Naive thymus-derived CD4-positive, alpha-beta T cell (primary cell): Measurements from ENCODE around the gene RFFL. TPM values are rescaled to one million over a fixed set of nuclear protein-coding genes. Genes with fewer than 3 reads are reported as not detected.
A peak's percentile ranks its signal among the peaks of the same experiment; 100 is the strongest.
"Not testable (repeated sequence)": the region's sequence is repeated elsewhere in the genome, so short reads cannot be mapped to it uniquely, and the experiment has no call there.

Experiments
- ATAC-seq: fragments of 150-1000 bp; cut with Tn5 transposase; 2 replicates; pipeline ENCODE4 v1.10.0; 2021; ENCODE audit warnings: mild to moderate bottlenecking, moderate library complexity
- CTCF ChIA-PET: fragments of 350-600 bp; sonication (Branson Sonifier 250); formaldehyde crosslinking; loops from one replicate; lab custom pipeline; 2021; ENCODE audit warnings: antibody characterized with exemption; lab: Charles Lee
- POLR2A ChIA-PET: fragments of 350-600 bp; sonication (Branson Sonifier 250); formaldehyde crosslinking; loops from one replicate; lab custom pipeline; 2021; ENCODE audit warnings: antibody characterized with exemption, inconsistent platforms; lab: Charles Lee
- DNase-seq, 9 donors: peaks; one replicate each; pipeline versions ENCODE4 v3.0.0 to v3.0.0-alpha.2; 2020 to 2022; ENCODE audit warnings: mixed read lengths in 1 of 9
- H3K27ac ChIP-seq: one replicate; pipeline ENCODE4 v1.7.0; 2013; ENCODE audit warnings: mild to moderate bottlenecking, low read depth, low read length, moderate library complexity
- H3K27me3 ChIP-seq, 2 donors: one replicate each; pipeline ENCODE4 v1.7.0; 2013; ENCODE audit warnings: low read length in 2 of 2, mild to moderate bottlenecking in 2 of 2, moderate library complexity in 2 of 2; ENCODE audit not compliant: control insufficient read depth in 2 of 2, insufficient read depth in 2 of 2
- H3K36me3 ChIP-seq, 3 experiments: 1 replicate in 2 of 3; 2 replicates in 1 of 3; pipeline ENCODE4 v1.7.0; 2013; ENCODE audit warnings: low read length in 3 of 3, mild to moderate bottlenecking in 3 of 3, moderate library complexity in 1 of 3; ENCODE audit not compliant: insufficient read depth in 3 of 3, control insufficient read depth in 2 of 3
- H3K4me1 ChIP-seq, 2 donors: one replicate each; pipeline ENCODE4 v1.7.0; 2013; ENCODE audit warnings: low read length in 2 of 2, mild to moderate bottlenecking in 2 of 2, moderate library complexity in 1 of 2; ENCODE audit not compliant: control insufficient read depth in 2 of 2, insufficient read depth in 2 of 2
- H3K4me3 ChIP-seq: 2 replicates; pipeline ENCODE4 v1.7.0; 2013; ENCODE audit warnings: mild to moderate bottlenecking, low read length
- H3K9me3 ChIP-seq, 3 experiments: 1 replicate in 2 of 3; 2 replicates in 1 of 3; pipeline ENCODE4 v1.7.0; 2013; ENCODE audit warnings: low read length in 3 of 3; ENCODE audit not compliant: control insufficient read depth in 2 of 3
- H3K27ac Mint-ChIP-seq, 9 donors: one replicate each; pipeline ENCODE4 v1.8.0; 2020 to 2022; ENCODE audit warnings: mixed read lengths in 9 of 9, mild to moderate bottlenecking in 8 of 9, moderate library complexity in 5 of 9, inconsistent platforms in 2 of 9
- H3K27me3 Mint-ChIP-seq, 5 donors: one replicate each; pipeline ENCODE4 v1.8.0; 2021 to 2022; ENCODE audit warnings: mixed read lengths in 5 of 5, mild to moderate bottlenecking in 1 of 5
- H3K36me3 Mint-ChIP-seq, 5 donors: one replicate each; pipeline ENCODE4 v1.8.0; 2020 to 2022; ENCODE audit warnings: mixed read lengths in 5 of 5, mild to moderate bottlenecking in 3 of 5, inconsistent platforms in 1 of 5
- H3K4me1 Mint-ChIP-seq, 7 donors: one replicate each; pipeline ENCODE4 v1.8.0; 2020 to 2022; ENCODE audit warnings: mixed read lengths in 7 of 7, mild to moderate bottlenecking in 3 of 7, inconsistent platforms in 1 of 7
- H3K4me3 Mint-ChIP-seq, 10 donors: one replicate each; pipeline ENCODE4 v1.8.0; 2020 to 2022; ENCODE audit warnings: mild to moderate bottlenecking in 10 of 10, mixed read lengths in 10 of 10, moderate library complexity in 6 of 10, inconsistent platforms in 2 of 10
- H3K9me3 Mint-ChIP-seq, 11 donors: one replicate each; pipeline ENCODE4 v1.8.0; 2020 to 2022; ENCODE audit warnings: mixed read lengths in 11 of 11, mild to moderate bottlenecking in 4 of 11, inconsistent platforms in 1 of 11, moderate library complexity in 1 of 11
- intact Hi-C, 2 donors: fragments of 100-400 bp; cut with micrococcal nuclease; formaldehyde crosslinking; loops; one replicate each; pipeline ENCODE4 v1.15.1; 2023
- polyA plus RNA-seq, 2 donors: library from polyadenylated mRNA; unstranded; fragments of 300-500 nt; fragmentation: Illumina TruSeq; gene quantifications; one replicate each; pipeline ENCODE4 v1.2.3, GENCODE V29; 2021
- total RNA-seq, 6 experiments: library from RNA in 5 of 6; stranded (reverse) in 5 of 6; gene quantifications; 1 replicate in 5 of 6; 2 replicates in 1 of 6; pipeline ENCODE4 v1.2.3 and lab custom pipeline; 2021 to 2026

RFFL gene
- total and polyA plus RNA-seq, 7 experiments from 2014 or later, result 36.4 to 74.7 (median 47.1) TPM

DNA sequence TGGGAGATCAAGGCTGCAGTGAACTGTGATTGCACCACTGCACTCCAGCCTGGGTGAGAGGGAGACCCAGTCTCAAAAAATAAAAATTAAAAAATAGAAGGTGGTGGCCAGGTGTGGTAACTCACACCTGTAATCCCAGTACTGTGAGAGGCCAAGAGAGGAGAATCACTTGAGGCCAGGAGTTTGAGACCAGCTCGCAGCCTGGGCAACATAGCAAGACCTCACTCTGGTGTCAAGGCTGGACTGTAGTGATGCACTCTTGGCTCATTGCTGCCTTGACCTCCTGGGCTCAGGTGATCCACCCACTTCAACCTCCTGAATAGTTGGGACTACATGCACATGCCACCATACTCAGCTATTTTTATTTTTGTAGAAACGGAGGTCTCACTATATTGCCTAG is 13.3 kb downstream of the RFFL start:
- H3K9me3 ChIP-seq, result no peaks in the 10 kb centered on the region
- peak overlapping the region; percentile 58 for H3K27ac ChIP-seq
- intact Hi-C loops, result no loop called here
- Mint-ChIP-seq H3K36me3 (peaks cover 0 to 35% (median 7%) of the 10 kb centered on the region in 5 donors), H3K9me3 (peaks cover 0 to 9% (median 0%) of the 10 kb centered on the region in 11 donors), H3K4me3 (peak overlapping the region in 7 of 10 donors; percentile 27 to 81 (median 68)), H3K27ac (peak overlapping the region; percentile 21 to 99 (median 94)), H3K27me3 (no peaks in the 10 kb centered on the region), H3K4me1 (peaks cover 69 to 86% (median 78%) of the 10 kb centered on the region in 7 donors)
- peaks cover 78 to 84% of the 10 kb centered on the region in 2 donors for H3K4me1 ChIP-seq
- no peak overlapping the region for H3K4me3 ChIP-seq
- ATAC-seq, result no peak
- POLR2A ChIA-PET, result interaction anchor here (0.6 to 10.3 kb wide), 13 partner anchors 13 to 437 kb away, joined by 3 to 132 read pairs (median 4); partner anchors contain the start of genes RFFL and SLFN5
- DNase-seq, result no peak
- H3K27me3 ChIP-seq, result no peaks in the 10 kb centered on the region
- no peaks in the 10 kb centered on the region for H3K36me3 ChIP-seq
- CTCF ChIA-PET, result interaction anchor here (2.4 kb wide), 1 partner anchor 14 kb away, joined by 7 read pairs; the partner anchor contains the start of gene RFFL

- no peak for DNase-seq
- Histone ChIP-seq H3K4me3 (peak overlapping the region; percentile 33), H3K4me1 (peaks cover 88 to 90% of the 10 kb centered on the region in 2 donors), H3K27me3 (no peaks in the 10 kb centered on the region), H3K27ac (peak overlapping the region; percentile 58), H3K36me3 (no peaks in the 10 kb centered on the region), H3K9me3 (no peaks in the 10 kb centered on the region)
- intact Hi-C loops, result no loop called here
- ChIA-PET POLR2A (interaction anchor here (1.2 to 10.3 kb wide), 9 partner anchors 10 to 39 kb away, joined by 3 to 132 read pairs (median 6); partner anchors contain the start of gene RFFL), CTCF (interaction anchor here (0.7 to 2.4 kb wide), 3 partner anchors 12 to 15 kb away, joined by 3 to 7 read pairs (median 3); partner anchors contain the start of gene RFFL)
- Mint-ChIP-seq H3K27ac (peak overlapping the region; percentile 58 to 99 (median 94)), H3K4me3 (peak overlapping the region; percentile 49 to 82 (median 73)), H3K9me3 (peaks cover 0 to 9% (median 0%) of the 10 kb centered on the region in 11 donors), H3K36me3 (peaks cover under 1 to 32% (median 7%) of the 10 kb centered on the region in 5 donors), H3K4me1 (peaks cover 66 to 87% (median 80%) of the 10 kb centered on the region in 7 donors), H3K27me3 (no peaks in the 10 kb centered on the region)
- no peak for ATAC-seq
Observed at GRCh38 chr17:35048685-35049379, 14.7 kb downstream of the RFFL start.

DNA sequence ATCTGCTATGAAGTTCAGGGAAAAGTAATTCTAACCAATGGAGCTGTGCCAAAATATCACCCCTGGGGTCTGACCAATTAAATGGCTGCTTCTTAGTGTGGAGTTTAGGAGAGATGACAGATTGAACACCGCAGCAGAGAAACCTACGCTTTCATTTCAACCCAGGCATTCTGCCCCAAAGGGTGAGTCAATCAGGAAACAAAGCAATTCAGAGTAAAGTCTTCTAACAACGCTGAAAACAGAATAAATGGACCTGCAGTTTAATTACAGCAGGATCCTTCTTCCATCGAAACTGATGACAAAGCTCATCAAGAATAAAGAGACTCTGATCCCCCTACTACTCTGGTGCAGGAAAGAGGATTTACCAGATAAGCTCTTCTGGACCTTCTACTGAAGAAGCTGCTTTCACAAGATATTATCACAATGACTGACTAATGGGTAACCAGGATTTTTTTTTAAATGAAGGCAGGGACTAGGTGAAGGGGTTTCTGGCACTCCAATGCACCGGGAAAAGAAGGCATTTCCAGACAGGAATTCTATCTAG is 16.7 kb downstream of the RFFL start:
- intact Hi-C loops, result loop anchor here (1.0 to 2.0 kb wide), 6 partner anchors 9 to 66 kb away; partner anchors contain the start of genes RFFL (in 2 of the 2) and LIG3 (in 1 of the 2)
- Histone ChIP-seq H3K4me3 (peak overlapping the region; percentile 45), H3K4me1 (peaks cover 79 to 81% of the 10 kb centered on the region in 2 donors), H3K27ac (peak overlapping the region; percentile 69), H3K36me3 (no peaks in the 10 kb centered on the region), H3K27me3 (no peaks in the 10 kb centered on the region), H3K9me3 (no peaks in the 10 kb centered on the region)
- DNase-seq (peak in 8 of 9 donors; percentile 54 to 82 (median 70)), ATAC-seq (peak; percentile 77)
- Mint-ChIP-seq H3K27ac (peak overlapping the region; percentile 85 to 97 (median 93)), H3K4me3 (peak overlapping the region; percentile 71 to 92 (median 84)), H3K27me3 (no peaks in the 10 kb centered on the region), H3K4me1 (peaks cover 52 to 84% (median 74%) of the 10 kb centered on the region in 7 donors), H3K9me3 (no peaks in the 10 kb centered on the region), H3K36me3 (peaks cover 0 to 20% (median 7%) of the 10 kb centered on the region in 5 donors)
- POLR2A ChIA-PET, result interaction anchor here (0.6 to 10.3 kb wide), 17 partner anchors 9 to 412 kb away, joined by 3 to 132 read pairs (median 4); partner anchors contain the start of genes CCT6B, RAD51D, RFFL and ZNF830
- CTCF ChIA-PET, result interaction anchor here (0.6 to 2.1 kb wide), 4 partner anchors 17 to 33 kb away, joined by 3 to 19 read pairs (median 3); partner anchors contain the start of gene RFFL

- Mint-ChIP-seq H3K27me3 (no peaks in the 10 kb centered on the region), H3K4me3 (peak overlapping the region; percentile 71 to 92 (median 84)), H3K9me3 (no peaks in the 10 kb centered on the region), H3K36me3 (peaks cover under 1 to 18% (median 7%) of the 10 kb centered on the region in 5 donors), H3K4me1 (peaks cover 47 to 83% (median 69%) of the 10 kb centered on the region in 7 donors), H3K27ac (peak overlapping the region; percentile 85 to 97 (median 93))
- ATAC-seq, result no peak
- H3K36me3 ChIP-seq, result no peaks in the 10 kb centered on the region
- no peaks in the 10 kb centered on the region for H3K27me3 ChIP-seq
- no peak for DNase-seq
- H3K4me3 ChIP-seq, result peak overlapping the region; percentile 45
- peaks cover 74 to 75% of the 10 kb centered on the region in 2 donors for H3K4me1 ChIP-seq
- H3K27ac ChIP-seq, result peak overlapping the region; percentile 69
- POLR2A ChIA-PET, result interaction anchor here (0.8 to 10.3 kb wide), 16 partner anchors 9 to 85 kb away, joined by 3 to 132 read pairs (median 4); partner anchors contain the start of genes CCT6B, RAD51D, RFFL and ZNF830
- CTCF ChIA-PET, result interaction anchor here (0.6 to 2.1 kb wide), 3 partner anchors 18 to 33 kb away, joined by 3 to 19 read pairs (median 3); partner anchors contain the start of gene RFFL
- H3K9me3 ChIP-seq, result no peaks in the 10 kb centered on the region
- intact Hi-C loops, result loop anchor here (1.0 to 2.0 kb wide), 6 partner anchors 8 to 65 kb away; partner anchors contain the start of genes RFFL (in 2 of the 2) and LIG3 (in 1 of the 2)
Observed at GRCh38 chr17:35046245-35046644, 17.3 kb downstream of the RFFL start.

DNA sequence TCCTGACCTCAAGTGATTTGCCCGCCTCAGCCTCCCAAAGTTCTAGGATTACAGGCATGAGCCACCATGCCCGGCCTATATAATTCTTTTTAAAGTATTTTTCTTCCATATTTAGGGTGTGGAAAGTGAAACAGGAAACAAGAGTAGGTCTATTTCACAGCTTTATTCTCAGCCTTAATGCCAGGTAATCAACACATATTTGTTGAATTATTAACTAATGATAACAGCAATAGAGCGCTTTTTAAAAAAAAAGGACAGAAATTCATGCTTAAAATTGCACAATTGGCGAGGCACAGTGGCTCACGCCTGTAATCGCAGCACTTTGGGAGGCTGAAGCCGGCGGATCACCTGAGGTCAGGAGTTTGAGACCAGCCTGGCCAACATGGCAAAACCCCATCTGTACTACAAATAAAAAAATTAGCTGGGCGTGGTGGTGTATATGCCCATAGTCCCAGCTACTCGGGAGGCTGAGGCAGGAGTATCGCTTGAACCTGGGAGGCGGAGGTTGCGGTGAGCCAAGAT is 18.0 kb downstream of the RFFL start:
- peak overlapping the region; percentile 69 for H3K27ac ChIP-seq
- ChIA-PET POLR2A (interaction anchor here (1.0 to 10.3 kb wide), 6 partner anchors 9 to 23 kb away, joined by 3 to 132 read pairs (median 6); partner anchors contain the start of gene RFFL), CTCF (interaction anchor here (0.7 kb wide), 1 partner anchor 22 kb away, joined by 3 read pairs; no protein-coding TSS in a partner anchor)
- H3K4me1 ChIP-seq, result peaks cover 68 to 69% of the 10 kb centered on the region in 2 donors
- peak overlapping the region; percentile 85 to 97 (median 93) for H3K27ac Mint-ChIP-seq
- H3K27me3 Mint-ChIP-seq, DNase-seq, H3K9me3 Mint-ChIP-seq, H3K27me3 ChIP-seq, intact Hi-C loops, H3K36me3 ChIP-seq, H3K9me3 ChIP-seq, ATAC-seq: not testable (repeated sequence)
- peaks cover 4 to 20% (median 13%) of the 10 kb centered on the region in 5 donors for H3K36me3 Mint-ChIP-seq
- peak overlapping the region; percentile 71 to 92 (median 84) for H3K4me3 Mint-ChIP-seq
- H3K4me3 ChIP-seq, result peak overlapping the region; percentile 45
- H3K4me1 Mint-ChIP-seq, result peaks cover 43 to 85% (median 73%) of the 10 kb centered on the region in 7 donors
